ENCODE data around the gene PACS1. TPM values are rescaled to one million over a fixed set of nuclear protein-coding genes. Genes with fewer than 3 reads are reported as not detected.
A peak's percentile ranks its signal among the peaks of the same experiment; 100 is the strongest.

PACS1 gene
- total and polyA plus RNA-seq, 2 donors (not counting 1 experiment from before 2014, with no cell fraction given), result 25.9 to 28.5 TPM

GRCh38 chr11:66280428-66280827, 210.4 kb downstream of the PACS1 start:
- Histone ChIP-seq H3K4me2 (ENCODE audit: extremely low read depth, insufficient read depth, low read length) (no peak overlapping the region), H3K4me1 (ENCODE audit: control insufficient read depth, extremely low read depth, insufficient read depth, low read length) (peaks cover 2% of the 10 kb centered on the region)

GRCh38 chr11:66281001-66281400, 210.9 kb downstream of the PACS1 start:
- no peak for TF ChIP-seq EZH2 (IDR thresholded peaks at IDR 0.05; ENCODE audit: low read length, missing control alignments)
- TF ChIP-seq CTCF (conservative IDR thresholded peaks at IDR 0.05 in 1 of 2, IDR thresholded peaks at IDR 0.05 in 1 of 2; ENCODE audit: low read depth in 1 of 2, low read length in 2 of 2), result no peak

More at GRCh38 chr11:66280428-66280827, 210.4 kb downstream of the PACS1 start:
- Histone ChIP-seq H3K79me2 (ENCODE audit: control insufficient read depth, insufficient read depth, low read length) (peaks cover 2% of the 10 kb centered on the region), H3K27ac (ENCODE audit: insufficient read depth, low read length) (no peak overlapping the region), H3K9ac (ENCODE audit: insufficient read depth, low read length) (no peak overlapping the region), H3K36me3 (ENCODE audit: control insufficient read depth, insufficient read depth, low read length) (peaks cover 15% of the 10 kb centered on the region), H2AFZ (ENCODE audit: low read length) (no peak overlapping the region), H3K4me3 (replicated peaks in 1 of 4; ENCODE audit: control extremely low read depth in 1 of 4, insufficient read depth in 1 of 4, low read depth in 3 of 4, low read length in 4 of 4) (no peak overlapping the region), H3K27me3 (ENCODE audit: control insufficient read depth, insufficient read depth, low read length) (no peaks in the 10 kb centered on the region), H3K9me3 (ENCODE audit: control insufficient read depth, insufficient read depth, low read depth, low read length) (no peaks in the 10 kb centered on the region), H4K20me1 (ENCODE audit: control insufficient read depth, extremely low read depth, insufficient read depth, low read length) (peaks cover 1% of the 10 kb centered on the region)
- TF ChIP-seq CTCF (conservative IDR thresholded peaks at IDR 0.05 in 1 of 2, IDR thresholded peaks at IDR 0.05 in 1 of 2; ENCODE audit: low read depth in 1 of 2, low read length in 2 of 2) (no peak), EZH2 (IDR thresholded peaks at IDR 0.05; ENCODE audit: low read length, missing control alignments) (no peak)
- DNase-seq (ENCODE audit: low read depth in 2 of 2), result no peak

GRCh38 chr11:66281776-66282467, 211.8 kb downstream of the PACS1 start:
- peaks cover 1% of the 10 kb centered on the region for H4K20me1 ChIP-seq (ENCODE audit: control insufficient read depth, extremely low read depth, insufficient read depth, low read length)
- H3K9ac ChIP-seq (ENCODE audit: insufficient read depth, low read length), result no peak overlapping the region
- peak overlapping the region; percentile 8 for H3K27ac ChIP-seq (ENCODE audit: insufficient read depth, low read length)
- H2AFZ ChIP-seq (ENCODE audit: low read length), result no peak overlapping the region
- TF ChIP-seq EZH2 (IDR thresholded peaks at IDR 0.05; ENCODE audit: low read length, missing control alignments), result no peak
- TF ChIP-seq CTCF (conservative IDR thresholded peaks at IDR 0.05 in 1 of 2, IDR thresholded peaks at IDR 0.05 in 1 of 2; ENCODE audit: low read depth in 1 of 2, low read length in 2 of 2), result no peak
- DNase-seq (ENCODE audit: low read depth in 2 of 2), result no peak
- H3K36me3 ChIP-seq (ENCODE audit: control insufficient read depth, insufficient read depth, low read length), result peaks cover 13% of the 10 kb centered on the region
- no peaks in the 10 kb centered on the region for H3K27me3 ChIP-seq (ENCODE audit: control insufficient read depth, insufficient read depth, low read length)
- H3K4me2 ChIP-seq (ENCODE audit: extremely low read depth, insufficient read depth, low read length), result no peak overlapping the region
- H3K4me1 ChIP-seq (ENCODE audit: control insufficient read depth, extremely low read depth, insufficient read depth, low read length), result peaks cover 2% of the 10 kb centered on the region
- H3K9me3 ChIP-seq (ENCODE audit: control insufficient read depth, insufficient read depth, low read depth, low read length), result no peaks in the 10 kb centered on the region
- H3K79me2 ChIP-seq (ENCODE audit: control insufficient read depth, insufficient read depth, low read length), result peaks cover 9% of the 10 kb centered on the region
- H3K4me3 ChIP-seq (replicated peaks in 1 of 4; ENCODE audit: control extremely low read depth in 1 of 4, insufficient read depth in 1 of 4, low read depth in 3 of 4, low read length in 4 of 4), result no peak overlapping the region

More at GRCh38 chr11:66281001-66281400, 210.9 kb downstream of the PACS1 start:
- H2AFZ ChIP-seq (ENCODE audit: low read length), result no peak overlapping the region
- no peak overlapping the region for H3K27ac ChIP-seq (ENCODE audit: insufficient read depth, low read length)
- no peaks in the 10 kb centered on the region for H3K27me3 ChIP-seq (ENCODE audit: control insufficient read depth, insufficient read depth, low read length)
- no peak overlapping the region for H3K4me3 ChIP-seq (replicated peaks in 1 of 4; ENCODE audit: control extremely low read depth in 1 of 4, insufficient read depth in 1 of 4, low read depth in 3 of 4, low read length in 4 of 4)
- peaks cover 5% of the 10 kb centered on the region for H3K79me2 ChIP-seq (ENCODE audit: control insufficient read depth, insufficient read depth, low read length)
- peaks cover 1% of the 10 kb centered on the region for H4K20me1 ChIP-seq (ENCODE audit: control insufficient read depth, extremely low read depth, insufficient read depth, low read length)
- no peaks in the 10 kb centered on the region for H3K9me3 ChIP-seq (ENCODE audit: control insufficient read depth, insufficient read depth, low read depth, low read length)
- peaks cover 15% of the 10 kb centered on the region for H3K36me3 ChIP-seq (ENCODE audit: control insufficient read depth, insufficient read depth, low read length)
- DNase-seq (ENCODE audit: low read depth in 2 of 2), result peak in 1 of 2 donors; percentile 31
- H3K9ac ChIP-seq (ENCODE audit: insufficient read depth, low read length), result no peak overlapping the region
- peaks cover 2% of the 10 kb centered on the region for H3K4me1 ChIP-seq (ENCODE audit: control insufficient read depth, extremely low read depth, insufficient read depth, low read length)
- H3K4me2 ChIP-seq (ENCODE audit: extremely low read depth, insufficient read depth, low read length), result no peak overlapping the region

Data from fibroblast of lung (primary cell).